Dermis lymphatic vessel endothelial cell (primary cell): ENCODE measurements around the gene PDIA3. TPM values are rescaled to one million over a fixed set of nuclear protein-coding genes. Genes with fewer than 3 reads are reported as not detected.

Experiments
- total RNA-seq: library from RNA; depleted of rRNA; stranded (reverse); fragments of >200 nt; gene quantifications from 2 replicates; pipeline ENCODE4 v1.2.1, GENCODE V29; 2014

PDIA3 gene
- 123 and 147 TPM in 2 replicates for total RNA-seq

GRCh38 chr15:43746245-43746902 is at the start of gene PDIA3:
Gene PDIA3, plus strand, starts transcription at chr15:43746438. Its CDS starts 102 bp downstream, at chr15:43746540.

GRCh38 chr15:43776718-43777266 is 30.6 kb downstream of the PDIA3 start, which contains the start of gene ELL3:
Gene ELL3, minus strand, starts transcription at chr15:43776966. Its CDS starts 65 bp downstream, at chr15:43776901.

GRCh38 chr15:43791993-43792760 is 45.9 kb downstream of the PDIA3 start, which contains the start of gene SERF2:
Gene SERF2, plus strand, starts transcription at chr15:43792320. Its CDS starts 57 bp downstream, at chr15:43792377.

GRCh38 chr15:43799945-43800285 is 53.7 kb downstream of the PDIA3 start, which contains the start of gene SERINC4:
Gene SERINC4, minus strand, starts transcription at chr15:43800220. Its CDS starts 234 bp downstream, at chr15:43799986.

GRCh38 chr15:43800286-43801141 is 54.3 kb downstream of the PDIA3 start, which contains the start of gene HYPK:
Gene HYPK, plus strand, starts transcription at chr15:43800599. Its CDS starts 24 bp downstream, at chr15:43800623.

Other genes starting within 250 kb of the PDIA3 start
- gene MAP1A, start 228.8 kb upstream of the PDIA3 start, total RNA-seq = 0.17 and 0.33 TPM in 2 replicates
- gene PPIP5K1, start 156.2 kb upstream of the PDIA3 start, total RNA-seq = 7.4 and 12.8 TPM in 2 replicates
- gene CKMT1B, start 152.4 kb upstream of the PDIA3 start, total RNA-seq = not detected in 2 replicates
- gene STRC, start 127.6 kb upstream of the PDIA3 start, total RNA-seq = 0.09 TPM in 1 of 2 replicates, not detected in the other
- 0.33 and 0.95 TPM in 2 replicates for gene CATSPER2, start 97.6 kb upstream of the PDIA3 start, total RNA-seq
- not detected in 2 replicates for gene CKMT1A, start 52.6 kb upstream of the PDIA3 start, total RNA-seq
- gene ELL3, start 30.5 kb downstream of the PDIA3 start, total RNA-seq = 1.5 TPM in 2 replicates
- gene SERF2, start 45.9 kb downstream of the PDIA3 start, total RNA-seq = 214 and 359 TPM in 2 replicates
- 0.11 TPM in 1 of 2 replicates, not detected in the other for gene SERINC4, start 53.8 kb downstream of the PDIA3 start, total RNA-seq
- gene HYPK, start 54.2 kb downstream of the PDIA3 start, total RNA-seq = 4.9 and 5.4 TPM in 2 replicates
- 18.3 and 22.8 TPM in 2 replicates for gene MFAP1, start 78.3 kb downstream of the PDIA3 start, total RNA-seq
- 3.9 and 4.1 TPM in 2 replicates for gene WDR76, start 80.6 kb downstream of the PDIA3 start, total RNA-seq